Kidney epithelial cell (primary cell): Measurements from ENCODE around the gene MAPKAP1. TPM values are rescaled to one million over a fixed set of nuclear protein-coding genes. Genes with fewer than 3 reads are reported as not detected.
"Not testable (repeated sequence)": the region's sequence is repeated elsewhere in the genome, so short reads cannot be mapped to it uniquely, and the experiment has no call there.

Experiments used
- DNase-seq: peaks from one replicate; pipeline ENCODE4 v3.0.0-alpha.2; 2010; ENCODE audit warnings: low read depth
- H3K27me3 ChIP-seq: 2 replicates; pipeline ENCODE4 v1.6.0; 2011; ENCODE audit warnings: low read length; ENCODE audit not compliant: control insufficient read depth, insufficient read depth
- H3K36me3 ChIP-seq: 2 replicates; pipeline ENCODE4 v1.5.1; 2011; ENCODE audit warnings: low read length; ENCODE audit not compliant: control insufficient read depth, insufficient read depth
- H3K4me3 ChIP-seq: 2 replicates; pipeline ENCODE4 v1.5.1; 2011; ENCODE audit warnings: low read depth, mild to moderate bottlenecking, control low read depth, low read length
- CTCF ChIP-seq: IDR thresholded peaks from 2 replicates; pipeline ENCODE4 v1.5.1; 2011; ENCODE audit warnings: mild to moderate bottlenecking, moderate library complexity, low read length, control low read depth, inconsistent platforms; ENCODE audit not compliant: insufficient read depth, poor library complexity, severe bottlenecking
- total RNA-seq: library from RNA; depleted of rRNA; stranded (reverse); fragments of >200 nt; gene quantifications from 2 replicates; pipeline ENCODE4 v1.2.3, GENCODE V29; 2015

Gene MAPKAP1
- total RNA-seq, 1 donor from 2014 or later: 101 TPM

GRCh38 chr9:125400725-125401716 is 306.0 kb downstream of the MAPKAP1 start:
- Histone ChIP-seq H3K36me3 (no peaks in the 10 kb centered on the region), H3K27me3 (no peaks in the 10 kb centered on the region), H3K4me3 (no peak overlapping the region)
- no peak for TF ChIP-seq CTCF
- no peak for DNase-seq

DNA sequence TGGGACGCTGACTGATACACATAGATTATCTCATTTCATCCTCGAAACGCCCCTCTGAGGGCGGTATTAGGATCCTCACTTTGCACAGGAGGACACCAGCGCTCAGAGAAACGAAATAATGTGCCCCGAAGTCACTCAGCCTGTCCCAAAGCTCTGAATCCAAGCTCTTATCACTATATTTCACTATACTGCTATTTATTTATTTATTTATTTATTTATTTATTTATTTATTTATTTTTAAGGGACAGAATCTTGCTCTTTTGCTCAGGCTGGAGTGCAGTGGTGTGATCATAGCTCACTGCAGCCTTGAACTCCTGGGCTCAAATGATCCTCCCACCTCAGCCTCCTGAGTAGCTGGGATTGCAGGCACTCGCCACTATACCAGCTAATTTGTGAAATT is 306.8 kb downstream of the MAPKAP1 start:
- H3K4me3 ChIP-seq, H3K36me3 ChIP-seq, H3K27me3 ChIP-seq, DNase-seq: not testable (repeated sequence)

DNA sequence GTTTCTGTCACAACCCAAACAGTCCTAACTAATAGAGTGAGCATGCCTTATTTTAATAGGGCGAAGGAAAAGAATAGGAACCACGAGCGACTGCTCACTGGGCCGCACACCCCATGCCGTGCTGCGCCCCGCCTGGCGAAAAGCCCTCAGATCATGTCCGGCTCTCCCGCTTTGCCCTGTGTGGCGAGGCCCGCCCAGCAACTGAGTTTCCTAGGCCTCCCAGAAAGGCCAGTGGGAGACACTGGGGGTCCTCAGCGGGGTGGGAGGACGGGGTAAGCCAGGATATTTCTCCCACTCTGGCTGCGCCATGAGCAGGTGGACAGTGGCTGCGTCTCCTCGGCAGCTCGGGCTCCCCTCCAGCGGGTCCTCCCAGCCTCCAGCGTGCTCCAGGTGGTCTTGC is 307.3 kb downstream of the MAPKAP1 start:
- H3K27me3 ChIP-seq: no peaks in the 10 kb centered on the region
- H3K36me3 ChIP-seq: no peaks in the 10 kb centered on the region
- no peak for DNase-seq
- H3K4me3 ChIP-seq: no peak overlapping the region
- TF ChIP-seq CTCF: no peak

DNA sequence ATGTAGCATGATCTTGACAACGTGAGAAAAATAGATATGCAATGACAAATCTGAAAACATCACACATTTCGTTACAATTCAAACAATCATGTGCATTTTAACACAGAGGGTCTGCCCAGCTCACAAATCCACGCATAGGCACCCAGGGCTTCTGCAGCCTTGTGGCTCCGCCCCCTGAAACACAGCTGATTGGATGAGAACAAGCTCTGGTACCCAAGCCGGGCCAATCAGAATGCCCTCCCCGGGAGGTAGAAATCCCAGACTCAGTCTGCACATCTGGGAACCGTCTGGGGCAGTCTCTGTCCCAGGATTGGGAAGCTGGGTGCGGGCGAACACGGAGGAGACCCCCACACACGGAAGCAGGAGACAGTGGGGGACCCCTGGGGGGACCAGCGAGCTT is 307.8 kb downstream of the MAPKAP1 start:
- Histone ChIP-seq H3K4me3 (no peak overlapping the region), H3K36me3 (no peaks in the 10 kb centered on the region), H3K27me3 (no peaks in the 10 kb centered on the region)
- DNase-seq: no peak
- no peak for TF ChIP-seq CTCF

DNA sequence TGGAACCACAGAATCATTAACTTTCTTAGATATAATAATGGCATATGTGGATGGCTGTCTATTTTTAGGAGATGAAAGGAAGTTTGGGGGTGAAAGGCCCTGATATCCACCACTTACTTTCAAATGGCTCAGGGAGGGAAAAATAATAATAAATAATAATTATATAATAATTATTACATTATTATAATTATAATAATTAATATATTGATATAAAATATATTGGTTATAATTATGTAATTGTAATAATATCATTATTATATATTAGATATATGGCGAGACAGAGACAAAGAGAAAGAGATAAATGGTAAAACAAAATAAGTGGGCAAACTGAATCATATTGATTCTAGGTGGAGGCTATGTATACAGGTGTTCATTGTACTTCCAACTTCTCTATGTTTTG is 308.8 kb downstream of the MAPKAP1 start:
- Histone ChIP-seq H3K4me3 (no peak overlapping the region), H3K36me3 (no peaks in the 10 kb centered on the region), H3K27me3 (no peaks in the 10 kb centered on the region)
- TF ChIP-seq CTCF: no peak
- DNase-seq: no peak

DNA sequence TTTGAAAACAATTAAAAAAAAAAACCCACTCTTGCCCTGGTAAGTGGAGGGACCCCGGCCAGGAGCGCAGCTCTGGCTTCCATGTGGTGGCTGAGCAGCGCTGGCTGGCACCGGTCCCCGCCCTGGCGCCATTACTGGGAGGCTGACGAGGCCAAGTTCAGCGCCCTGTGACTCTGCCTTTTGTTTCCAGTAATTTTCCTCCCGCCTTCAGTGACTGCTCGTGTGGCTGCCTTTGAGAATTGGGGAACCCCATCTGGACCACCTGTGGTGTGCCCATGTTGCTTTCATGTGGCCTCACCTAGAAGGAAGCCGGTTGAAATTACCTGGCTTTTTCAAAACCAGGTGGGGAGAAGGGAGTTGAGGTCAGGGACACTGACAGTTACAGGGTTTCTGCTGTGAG is 309.3 kb downstream of the MAPKAP1 start:
- no peak for DNase-seq
- Histone ChIP-seq H3K4me3 (no peak overlapping the region), H3K36me3 (no peaks in the 10 kb centered on the region), H3K27me3 (no peaks in the 10 kb centered on the region)
- no peak for TF ChIP-seq CTCF
